HG03521 (cell line): ENCODE results near the gene OR9A2.

Experiments
- ATAC-seq: cut with Tn5 transposase; IDR thresholded peaks from one replicate; pipeline ENCODE4 v1.9.1; 2021; ENCODE audit warnings: mild to moderate bottlenecking, moderate library complexity; ENCODE audit not compliant: unreplicated experiment

Gene OR9A2

GRCh38 chr7:143027032-143027431, at the start of gene OR9A2:
Gene OR9A2 (minus strand): TSS chr7:143027132. CDS start chr7:143027132, 0 bp downstream.
- no peak for ATAC-seq

- ATAC-seq: no peak
Observed at GRCh38 chr7:143074141-143074540, 47.2 kb upstream of the OR9A2 start.

- ATAC-seq: no peak
Observed at GRCh38 chr7:143073556-143073955, 46.6 kb upstream of the OR9A2 start.

GRCh38 chr7:143069912-143070500, 43.1 kb upstream of the OR9A2 start:
- ATAC-seq: no peak

- no peak for ATAC-seq
Observed at GRCh38 chr7:143068446-143068845, 41.5 kb upstream of the OR9A2 start.

GRCh38 chr7:143063741-143064140, 36.8 kb upstream of the OR9A2 start:
- no peak for ATAC-seq

- ATAC-seq: no peak
Observed at GRCh38 chr7:143055754-143056153, 28.8 kb upstream of the OR9A2 start.

- no peak for ATAC-seq
Observed at GRCh38 chr7:143054621-143055020, 27.7 kb upstream of the OR9A2 start.

GRCh38 chr7:143052041-143052440, 25.1 kb upstream of the OR9A2 start, which contains the start of gene OR6V1:
Gene OR6V1 (plus strand): TSS chr7:143052341. CDS start chr7:143052341, 0 bp downstream.
- no peak for ATAC-seq

GRCh38 chr7:143050931-143051330, 24.0 kb upstream of the OR9A2 start:
- no peak for ATAC-seq

- no peak for ATAC-seq
Observed at GRCh38 chr7:143049362-143049761, 22.4 kb upstream of the OR9A2 start.

- no peak for ATAC-seq
Observed at GRCh38 chr7:143048827-143049226, 21.9 kb upstream of the OR9A2 start.

- ATAC-seq: no peak
Observed at GRCh38 chr7:143047326-143047725, 20.4 kb upstream of the OR9A2 start.

- ATAC-seq: no peak
Observed at GRCh38 chr7:143046426-143046851, 19.5 kb upstream of the OR9A2 start.

GRCh38 chr7:143043391-143043790, 16.5 kb upstream of the OR9A2 start:
- ATAC-seq: no peak

- no peak for ATAC-seq
Observed at GRCh38 chr7:143042790-143043271, 15.9 kb upstream of the OR9A2 start.

- ATAC-seq: no peak
Observed at GRCh38 chr7:143042159-143042789, 15.3 kb upstream of the OR9A2 start.

GRCh38 chr7:143041346-143041745, 14.4 kb upstream of the OR9A2 start:
- no peak for ATAC-seq

GRCh38 chr7:143040209-143040715, 13.3 kb upstream of the OR9A2 start:
- no peak for ATAC-seq

GRCh38 chr7:143038635-143039034, 11.7 kb upstream of the OR9A2 start:
- ATAC-seq: no peak

- ATAC-seq: no peak
Observed at GRCh38 chr7:143027683-143028082, 751 bp upstream of the OR9A2 start.

- no peak for ATAC-seq
Observed at GRCh38 chr7:143025371-143025770, 1.6 kb downstream of the OR9A2 start.
